Muscle of leg (tissue), 11 donors: ENCODE data around the gene STPG2. TPM values are rescaled to one million over a fixed set of nuclear protein-coding genes. Genes with fewer than 3 reads are reported as not detected.

ENCODE experiments used
- DNase-seq: peaks from one replicate; pipeline ENCODE4 v3.0.0; 2013
- H3K27ac ChIP-seq: one replicate; pipeline ENCODE4 v1.5.1; 2013; ENCODE audit warnings: mild to moderate bottlenecking, low read length, control low read depth
- H3K27me3 ChIP-seq: one replicate; pipeline ENCODE4 v1.6.1; 2013; ENCODE audit warnings: low read length; ENCODE audit not compliant: control insufficient read depth, insufficient read depth
- H3K36me3 ChIP-seq: one replicate; pipeline ENCODE4 v1.6.1; 2013; ENCODE audit warnings: low read length; ENCODE audit not compliant: control insufficient read depth, insufficient read depth
- H3K4me1 ChIP-seq: one replicate; pipeline ENCODE4 v1.6.1; 2013; ENCODE audit warnings: low read length; ENCODE audit not compliant: control insufficient read depth, insufficient read depth
- H3K4me3 ChIP-seq: one replicate; pipeline ENCODE4 v1.5.1; 2013; ENCODE audit warnings: low read length, control low read depth
- H3K9me3 ChIP-seq: replicated peaks from 2 replicates; pipeline ENCODE4 v1.6.1; 2013; ENCODE audit warnings: low read depth, low read length; ENCODE audit not compliant: control insufficient read depth
- WGBS: methylation state at CpG from one replicate; pipeline ENCODE4 v1.1.5; 2013; ENCODE audit warnings: missing lambda C conversion rate; ENCODE audit not compliant: insufficient coverage; 5-methylcytosine and 5-hydroxymethylcytosine counted together
- polyA plus RNA-seq, 8 donors: library from polyadenylated mRNA; unstranded; fragments of 120-200 nt; gene quantifications; one replicate each; pipeline versions ENCODE4 v1.2.1 to v1.2.3, GENCODE V29; 2013; ENCODE audit warnings: inconsistent platforms in 1 of 8, low replicate concordance in 1 of 8; ENCODE audit not compliant: insufficient read length in 8 of 8, insufficient read depth in 1 of 8
- total RNA-seq: library from RNA; stranded (reverse); fragments of 120-200 nt; gene quantifications from one replicate; pipeline ENCODE4 v1.2.4, GENCODE V29; 2013

STPG2 gene
- total and polyA plus RNA-seq, 9 donors, result 0.04 to 0.18 (median 0.10) TPM; not detected in 5

DNA sequence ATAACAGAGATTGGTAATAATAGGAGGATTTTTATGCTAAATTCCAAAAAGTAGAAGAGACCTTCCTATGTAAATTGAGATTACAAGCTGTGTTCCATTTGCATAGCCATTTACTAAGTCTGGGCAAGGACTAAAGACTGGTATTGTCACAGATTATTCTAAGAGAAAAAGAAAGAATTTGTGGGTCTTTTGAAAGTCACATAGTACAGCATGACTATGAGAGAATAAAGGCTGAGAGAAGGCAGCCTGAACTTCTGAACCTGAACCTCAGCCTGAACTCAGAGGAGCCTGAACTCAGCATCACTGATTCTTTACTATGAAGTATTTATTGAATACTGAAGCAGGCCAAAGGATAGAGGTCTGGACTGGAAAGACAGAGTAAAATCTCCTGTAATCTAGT is 297.5 kb downstream of the STPG2 start:
- Histone ChIP-seq H3K4me3 (no peak overlapping the region), H3K27me3 (no peaks in the 10 kb centered on the region), H3K36me3 (no peaks in the 10 kb centered on the region), H3K4me1 (no peaks in the 10 kb centered on the region), H3K9me3 (no peaks in the 10 kb centered on the region), H3K27ac (no peak overlapping the region)
- no peak for DNase-seq

- Histone ChIP-seq H3K9me3 (no peaks in the 10 kb centered on the region), H3K27ac (no peak overlapping the region), H3K27me3 (no peaks in the 10 kb centered on the region), H3K4me3 (no peak overlapping the region), H3K4me1 (no peaks in the 10 kb centered on the region), H3K36me3 (no peaks in the 10 kb centered on the region)
- DNase-seq, result no peak
- no CpG with 5 or more reads among the region's 1 CpG for WGBS
These were observed 301.8 kb downstream of the STPG2 start for GRCh38 chr4:97841512-97841911.

- Histone ChIP-seq H3K36me3 (no peaks in the 10 kb centered on the region), H3K27ac (no peak overlapping the region), H3K9me3 (no peaks in the 10 kb centered on the region), H3K27me3 (no peaks in the 10 kb centered on the region), H3K4me3 (no peak overlapping the region), H3K4me1 (no peaks in the 10 kb centered on the region)
- DNase-seq, result no peak
These were observed 306.6 kb downstream of the STPG2 start for GRCh38 chr4:97836662-97837061.

DNA sequence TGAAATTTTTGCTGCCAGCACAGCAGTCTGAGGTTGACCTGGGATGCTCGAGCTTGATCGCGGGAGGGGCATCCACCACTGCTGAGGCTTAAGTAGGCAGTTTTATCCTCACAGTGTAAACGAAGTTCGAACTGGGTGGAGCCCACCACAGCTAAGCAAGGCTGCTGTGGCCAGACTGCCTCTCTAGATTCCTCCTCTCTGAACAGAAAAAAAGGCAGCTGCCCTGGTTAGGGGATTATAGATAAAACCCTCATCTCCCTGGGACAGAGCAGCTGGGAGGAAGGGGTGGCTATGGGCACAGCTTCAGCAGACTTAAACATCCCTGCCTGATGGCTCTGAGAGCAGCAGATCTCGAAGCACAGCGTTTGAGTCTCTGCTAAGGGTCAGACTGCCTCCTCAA is 314.6 kb downstream of the STPG2 start:
- no peak for DNase-seq
- Histone ChIP-seq H3K36me3 (no peaks in the 10 kb centered on the region), H3K9me3 (peaks cover 3% of the 10 kb centered on the region), H3K27ac (no peak overlapping the region), H3K27me3 (no peaks in the 10 kb centered on the region), H3K4me3 (no peak overlapping the region), H3K4me1 (no peaks in the 10 kb centered on the region)
- 83% methylated on average over 2 of the region's 7 CpGs for WGBS

GRCh38 chr4:97819294-97819693 is 324.0 kb downstream of the STPG2 start:
- no peaks in the 10 kb centered on the region for H3K9me3 ChIP-seq
- H3K27me3 ChIP-seq, result no peaks in the 10 kb centered on the region
- WGBS, result no CpG with 5 or more reads among the region's 1 CpG
- H3K4me1 ChIP-seq, result no peaks in the 10 kb centered on the region
- no peak for DNase-seq
- no peak overlapping the region for H3K4me3 ChIP-seq
- no peak overlapping the region for H3K27ac ChIP-seq
- no peaks in the 10 kb centered on the region for H3K36me3 ChIP-seq

DNA sequence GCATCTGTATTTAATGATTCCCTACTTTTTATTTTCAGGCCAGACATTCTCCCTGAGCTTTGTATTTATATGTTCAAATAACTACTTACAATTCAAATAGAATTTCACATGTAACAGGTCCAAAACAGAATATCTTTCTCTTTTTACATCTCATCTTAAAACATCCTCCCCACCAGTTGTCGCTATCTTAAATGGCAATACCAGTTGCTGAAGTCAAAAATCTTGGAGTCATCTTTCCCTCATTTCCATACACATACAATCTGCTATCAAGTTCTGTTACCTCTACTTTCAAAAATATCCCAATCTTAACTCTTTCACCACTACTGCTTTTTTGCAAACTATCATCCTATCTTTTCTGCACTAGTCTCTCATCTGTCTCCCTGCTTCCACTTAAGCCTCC is 330.5 kb downstream of the STPG2 start:
- Histone ChIP-seq H3K36me3 (no peaks in the 10 kb centered on the region), H3K27me3 (no peaks in the 10 kb centered on the region), H3K9me3 (no peaks in the 10 kb centered on the region), H3K27ac (no peak overlapping the region), H3K4me1 (no peaks in the 10 kb centered on the region), H3K4me3 (no peak overlapping the region)
- 85% methylated on average over 1 of the region's 1 CpG for whole genome bisulfite sequencing
- no peak for DNase-seq

DNA sequence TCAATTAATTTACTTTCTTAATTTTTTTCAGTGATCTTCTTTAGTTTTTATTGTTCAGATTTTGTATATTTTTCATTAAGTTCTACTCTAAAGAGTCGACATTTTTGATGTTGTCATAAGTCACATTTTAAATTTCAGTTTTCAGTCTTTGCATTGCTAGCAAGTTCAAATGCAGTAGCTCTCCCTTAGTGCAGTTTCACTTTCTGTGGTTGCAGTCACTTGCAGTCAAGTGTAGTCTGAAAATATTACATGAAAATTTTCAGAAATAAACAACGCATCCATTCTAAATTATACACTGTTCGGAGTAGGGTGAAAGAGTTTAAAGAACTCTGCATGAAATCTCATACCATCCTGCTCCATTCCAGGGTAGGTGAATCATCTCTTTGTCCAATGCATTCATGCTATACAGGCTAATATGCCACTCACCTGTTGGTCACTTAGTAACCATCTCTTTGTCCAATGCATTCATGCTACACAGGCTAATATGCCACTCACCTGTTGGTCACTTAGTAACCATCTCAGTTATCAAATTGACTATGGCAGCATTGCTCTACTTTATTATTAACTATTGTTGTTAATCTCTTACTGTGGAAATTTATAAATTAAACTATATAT is 356.9 kb downstream of the STPG2 start:
- no CpG with 5 or more reads among the region's 3 CpGs for WGBS
- Histone ChIP-seq H3K4me3 (no peak overlapping the region), H3K27me3 (no peaks in the 10 kb centered on the region), H3K9me3 (no peaks in the 10 kb centered on the region), H3K27ac (no peak overlapping the region), H3K36me3 (no peaks in the 10 kb centered on the region), H3K4me1 (no peaks in the 10 kb centered on the region)
- DNase-seq, result no peak

DNA sequence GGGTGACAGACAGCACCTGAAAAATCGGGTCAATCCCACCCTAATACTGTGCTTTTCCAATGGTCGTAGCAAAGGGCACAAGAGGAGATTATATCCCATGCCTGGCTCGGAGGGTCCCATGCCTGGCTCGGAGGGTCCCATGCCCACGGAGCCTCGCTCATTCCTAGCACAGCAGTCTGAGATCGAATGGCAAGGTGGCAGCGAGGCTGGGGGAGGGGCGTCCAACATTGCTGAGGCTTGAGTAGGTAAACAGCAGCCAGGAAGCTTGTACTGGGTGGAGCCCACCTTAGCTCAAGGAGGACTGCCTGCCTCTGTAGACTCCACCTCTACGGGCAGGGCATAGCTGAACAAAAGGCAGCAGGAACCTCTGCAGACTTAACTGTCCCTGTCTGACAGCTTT is 365.1 kb downstream of the STPG2 start:
- no peak overlapping the region for H3K27ac ChIP-seq
- 98% methylated on average over 9 of the region's 10 CpGs for WGBS

GRCh38 chr4:97774347-97774989 is 368.8 kb downstream of the STPG2 start:
- Histone ChIP-seq H3K27ac (no peak overlapping the region), H3K27me3 (no peaks in the 10 kb centered on the region), H3K9me3 (no peaks in the 10 kb centered on the region), H3K4me3 (no peak overlapping the region), H3K36me3 (no peaks in the 10 kb centered on the region), H3K4me1 (no peaks in the 10 kb centered on the region)
- no CpG with 5 or more reads among the region's 2 CpGs for WGBS
- DNase-seq, result no peak

More for the DNA sequence above, 365.1 kb downstream of the STPG2 start:
- DNase-seq, result no peak
- H3K9me3 ChIP-seq, result no peaks in the 10 kb centered on the region
- no peaks in the 10 kb centered on the region for H3K27me3 ChIP-seq
- no peaks in the 10 kb centered on the region for H3K4me1 ChIP-seq
- no peak overlapping the region for H3K4me3 ChIP-seq
- H3K36me3 ChIP-seq, result no peaks in the 10 kb centered on the region

- Histone ChIP-seq H3K4me3 (no peak overlapping the region), H3K4me1 (no peaks in the 10 kb centered on the region), H3K9me3 (no peaks in the 10 kb centered on the region), H3K27me3 (no peaks in the 10 kb centered on the region), H3K27ac (no peak overlapping the region), H3K36me3 (no peaks in the 10 kb centered on the region)
- WGBS, result 33% methylated on average over 1 of the region's 1 CpG
- DNase-seq, result no peak
These were observed 373.1 kb downstream of the STPG2 start for GRCh38 chr4:97770222-97770621.

GRCh38 chr4:97762115-97762512 is 381.2 kb downstream of the STPG2 start:
- no peaks in the 10 kb centered on the region for H3K36me3 ChIP-seq
- no peaks in the 10 kb centered on the region for H3K9me3 ChIP-seq
- no CpG with 5 or more reads among the region's 1 CpG for WGBS
- no peak for DNase-seq
- H3K4me3 ChIP-seq, result no peak overlapping the region
- H3K27me3 ChIP-seq, result no peaks in the 10 kb centered on the region
- H3K4me1 ChIP-seq, result no peaks in the 10 kb centered on the region
- no peak overlapping the region for H3K27ac ChIP-seq
